ENCODE results near the gene PRRC2A. TPM values are rescaled to one million over a fixed set of nuclear protein-coding genes. Genes with fewer than 3 reads are reported as not detected.

Gene PRRC2A
- total and polyA plus RNA-seq, 2 donors = 53.7 to 115 TPM

DNA sequence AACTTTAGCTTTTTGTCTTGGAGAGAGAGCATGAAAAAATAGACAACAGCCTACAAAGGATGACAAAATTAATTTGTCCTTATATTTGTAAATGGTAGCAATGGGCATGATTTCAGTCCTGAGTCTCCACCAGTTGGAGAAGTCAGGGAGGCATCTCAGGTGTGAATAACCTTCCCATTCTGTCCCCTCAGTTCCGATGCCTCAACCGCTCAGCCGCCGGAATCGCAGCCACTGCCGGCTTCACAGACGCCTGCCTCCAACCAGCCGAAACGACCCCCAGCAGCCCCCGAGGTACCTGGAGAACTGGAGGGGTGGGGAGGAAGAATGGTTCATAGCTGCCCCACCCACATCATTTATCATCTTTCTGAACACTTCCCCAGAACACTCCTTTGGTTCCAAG, 3.6 kb downstream of the PRRC2A start:
- Histone ChIP-seq H3K27ac (ENCODE audit: low read depth) (no peak overlapping the region), H3K36me3 (ENCODE audit: insufficient read depth) (peaks cover 16% of the 10 kb centered on the region), H3K4me3 (ENCODE audit: low read depth, low read length) (no peak overlapping the region), H3K4me1 (ENCODE audit: insufficient read depth) (no peaks in the 10 kb centered on the region)
- WGBS = 93% methylated on average over 10 of the region's 10 CpGs
- DNase-seq (ENCODE audit: extremely low spot score) = no peak

- Histone ChIP-seq H3K4me3 (ENCODE audit: low read depth, low read length) (no peak overlapping the region), H3K4me1 (ENCODE audit: insufficient read depth) (no peaks in the 10 kb centered on the region), H3K36me3 (ENCODE audit: insufficient read depth) (peaks cover 22% of the 10 kb centered on the region), H3K27ac (ENCODE audit: low read depth) (no peak overlapping the region)
- WGBS = 88% methylated on average over 10 of the region's 10 CpGs
- no peak for DNase-seq (ENCODE audit: extremely low spot score)
Observed at GRCh38 chr6:31626952-31627351, 6.4 kb downstream of the PRRC2A start.

DNA sequence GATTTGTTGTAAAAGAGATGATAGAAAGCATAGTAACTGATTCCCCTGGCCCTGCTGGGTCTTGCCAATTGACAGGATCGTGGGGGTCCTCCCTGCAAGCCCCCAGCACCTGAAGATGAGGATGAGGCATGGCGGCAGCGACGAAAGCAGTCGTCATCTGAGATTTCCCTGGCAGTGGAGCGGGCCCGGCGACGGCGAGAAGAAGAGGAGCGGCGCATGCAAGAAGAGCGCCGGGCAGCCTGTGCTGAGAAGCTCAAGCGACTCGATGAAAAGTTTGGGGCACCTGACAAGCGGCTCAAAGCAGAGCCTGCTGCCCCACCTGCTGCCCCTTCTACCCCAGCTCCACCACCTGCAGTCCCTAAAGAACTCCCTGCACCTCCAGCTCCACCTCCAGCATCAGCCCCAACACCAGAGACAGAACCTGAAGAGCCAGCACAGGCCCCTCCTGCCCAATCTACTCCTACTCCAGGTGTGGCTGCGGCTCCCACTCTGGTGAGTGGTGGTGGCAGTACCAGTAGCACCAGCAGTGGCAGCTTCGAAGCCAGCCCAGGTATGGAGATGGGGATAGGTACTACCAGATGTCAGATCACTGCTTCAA, 7.3 kb downstream of the PRRC2A start:
- no peak overlapping the region for H3K4me3 ChIP-seq (ENCODE audit: low read depth, low read length)
- WGBS = 96% methylated on average over 19 of the region's 19 CpGs
- H3K27ac ChIP-seq (ENCODE audit: low read depth) = no peak overlapping the region
- H3K4me1 ChIP-seq (ENCODE audit: insufficient read depth) = no peaks in the 10 kb centered on the region
- DNase-seq (ENCODE audit: extremely low spot score) = no peak
- H3K36me3 ChIP-seq (ENCODE audit: insufficient read depth) = peaks cover 22% of the 10 kb centered on the region

DNA sequence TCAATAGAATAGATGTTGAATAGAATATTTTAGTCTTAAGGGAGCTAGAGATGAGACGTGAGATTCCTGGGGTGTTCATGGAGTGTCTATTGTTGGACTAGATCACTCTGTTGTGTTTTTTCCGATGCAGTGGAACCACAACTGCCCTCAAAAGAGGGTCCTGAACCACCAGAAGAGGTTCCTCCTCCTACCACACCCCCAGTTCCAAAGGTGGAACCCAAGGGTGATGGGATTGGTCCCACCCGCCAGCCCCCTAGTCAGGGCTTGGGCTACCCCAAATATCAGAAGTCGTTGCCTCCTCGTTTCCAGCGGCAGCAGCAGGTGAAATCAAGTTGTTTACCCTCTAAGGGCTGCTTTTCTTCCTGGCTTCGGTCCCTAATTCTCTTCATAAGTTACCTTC, 8.5 kb downstream of the PRRC2A start:
- H3K4me3 ChIP-seq (ENCODE audit: low read depth, low read length) = no peak overlapping the region
- no peak for DNase-seq (ENCODE audit: extremely low spot score)
- H3K36me3 ChIP-seq (ENCODE audit: insufficient read depth) = peaks cover 22% of the 10 kb centered on the region
- 88% methylated on average over 7 of the region's 7 CpGs for WGBS
- no peaks in the 10 kb centered on the region for H3K4me1 ChIP-seq (ENCODE audit: insufficient read depth)
- H3K27ac ChIP-seq (ENCODE audit: low read depth) = no peak overlapping the region

DNA sequence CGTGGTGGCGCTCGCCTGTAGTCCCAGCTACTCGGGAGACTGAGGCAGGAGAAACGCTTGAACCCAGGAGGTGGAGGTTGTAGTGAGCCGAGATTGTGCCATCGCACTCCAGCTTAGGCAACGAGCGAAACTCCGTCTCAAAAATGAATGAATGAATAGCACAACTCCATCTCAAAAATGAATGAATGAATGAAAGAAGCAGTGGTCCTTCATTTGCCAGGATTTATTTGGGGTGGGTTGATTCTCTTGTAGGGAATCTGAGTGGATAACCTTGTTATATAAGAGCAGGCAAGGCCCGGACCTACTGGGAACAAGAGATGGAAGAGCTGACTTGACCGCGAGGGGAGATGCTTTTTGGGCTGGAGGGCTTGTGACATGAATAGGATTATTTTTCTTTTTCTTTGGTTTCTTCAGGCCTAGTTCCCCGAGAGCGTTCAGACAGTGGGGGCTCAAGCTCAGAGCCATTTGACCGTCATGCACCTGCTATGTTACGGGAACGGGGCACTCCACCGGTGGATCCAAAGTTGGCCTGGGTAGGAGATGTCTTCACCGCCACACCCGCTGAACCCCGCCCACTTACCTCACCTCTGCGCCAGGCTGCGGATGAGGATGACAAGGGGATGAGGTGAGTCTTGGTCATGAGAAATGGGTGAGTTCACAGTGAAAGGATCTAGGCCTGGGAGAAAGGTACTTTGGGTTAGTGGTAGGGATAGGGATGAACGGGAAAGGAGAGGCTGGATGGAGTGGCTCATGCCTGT, 9.8 kb downstream of the PRRC2A start:
- 91% methylated on average over 25 of the region's 25 CpGs for WGBS
- no peaks in the 10 kb centered on the region for H3K4me1 ChIP-seq (ENCODE audit: insufficient read depth)
- H3K27ac ChIP-seq (ENCODE audit: low read depth) = no peak overlapping the region
- no peak overlapping the region for H3K4me3 ChIP-seq (ENCODE audit: low read depth, low read length)
- no peak for DNase-seq (ENCODE audit: extremely low spot score)
- H3K36me3 ChIP-seq (ENCODE audit: insufficient read depth) = peaks cover 16% of the 10 kb centered on the region

- Histone ChIP-seq H3K27ac (ENCODE audit: low read depth) (no peak overlapping the region), H3K4me3 (ENCODE audit: low read depth, low read length) (no peak overlapping the region), H3K36me3 (ENCODE audit: insufficient read depth) (peaks cover 11% of the 10 kb centered on the region), H3K4me1 (ENCODE audit: insufficient read depth) (no peaks in the 10 kb centered on the region)
- DNase-seq (ENCODE audit: extremely low spot score) = no peak
- 77% methylated on average over 16 of the region's 16 CpGs for WGBS
Observed at GRCh38 chr6:31631209-31631608, 10.7 kb downstream of the PRRC2A start.

DNA sequence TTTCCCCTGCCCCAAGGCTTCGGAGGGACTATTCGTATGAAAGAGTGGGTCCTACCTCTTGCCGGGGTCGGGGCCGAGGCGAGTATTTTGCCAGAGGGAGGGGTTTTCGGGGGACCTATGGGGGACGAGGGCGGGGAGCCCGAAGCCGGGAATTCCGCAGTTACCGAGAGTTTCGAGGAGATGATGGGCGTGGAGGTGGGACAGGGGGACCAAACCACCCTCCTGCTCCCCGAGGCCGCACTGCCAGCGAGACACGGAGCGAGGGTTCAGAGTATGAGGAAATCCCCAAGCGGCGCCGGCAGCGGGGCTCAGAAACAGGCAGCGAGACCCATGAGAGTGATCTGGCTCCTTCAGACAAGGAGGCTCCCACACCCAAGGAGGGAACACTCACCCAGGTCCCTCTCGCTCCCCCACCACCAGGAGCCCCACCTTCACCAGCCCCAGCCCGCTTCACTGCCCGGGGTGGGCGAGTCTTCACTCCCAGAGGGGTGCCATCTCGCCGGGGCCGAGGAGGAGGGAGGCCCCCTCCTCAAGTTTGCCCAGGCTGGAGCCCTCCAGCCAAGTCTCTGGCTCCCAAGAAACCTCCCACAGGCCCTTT, 11.3 kb downstream of the PRRC2A start:
- 84% methylated on average over 32 of the region's 32 CpGs for WGBS
- Histone ChIP-seq H3K36me3 (ENCODE audit: insufficient read depth) (peaks cover 11% of the 10 kb centered on the region), H3K27ac (ENCODE audit: low read depth) (no peak overlapping the region), H3K4me3 (ENCODE audit: low read depth, low read length) (no peak overlapping the region), H3K4me1 (ENCODE audit: insufficient read depth) (no peaks in the 10 kb centered on the region)
- no peak for DNase-seq (ENCODE audit: extremely low spot score)

DNA sequence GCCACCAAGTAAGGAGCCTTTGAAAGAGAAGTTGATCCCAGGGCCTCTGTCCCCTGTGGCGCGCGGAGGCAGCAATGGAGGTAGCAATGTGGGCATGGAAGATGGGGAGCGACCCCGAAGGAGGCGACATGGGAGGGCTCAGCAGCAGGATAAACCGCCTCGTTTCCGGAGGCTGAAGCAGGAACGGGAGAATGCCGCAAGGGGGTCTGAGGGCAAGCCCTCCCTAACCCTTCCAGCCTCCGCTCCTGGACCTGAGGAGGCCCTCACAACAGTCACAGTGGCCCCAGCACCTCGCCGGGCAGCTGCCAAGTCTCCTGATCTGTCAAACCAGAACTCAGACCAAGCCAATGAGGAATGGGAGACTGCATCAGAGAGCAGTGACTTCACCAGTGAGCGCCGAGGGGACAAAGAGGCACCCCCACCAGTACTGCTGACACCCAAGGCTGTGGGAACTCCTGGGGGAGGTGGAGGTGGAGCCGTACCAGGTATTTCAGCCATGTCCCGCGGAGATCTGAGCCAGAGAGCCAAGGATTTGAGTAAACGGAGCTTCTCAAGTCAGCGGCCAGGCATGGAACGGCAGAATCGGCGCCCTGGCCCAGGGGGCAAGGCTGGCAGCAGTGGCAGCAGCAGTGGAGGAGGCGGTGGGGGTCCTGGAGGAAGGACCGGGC, 11.9 kb downstream of the PRRC2A start:
- no peak overlapping the region for H3K27ac ChIP-seq (ENCODE audit: low read depth)
- WGBS = 88% methylated on average over 26 of the region's 26 CpGs
- no peaks in the 10 kb centered on the region for H3K4me1 ChIP-seq (ENCODE audit: insufficient read depth)
- DNase-seq (ENCODE audit: extremely low spot score) = no peak
- H3K4me3 ChIP-seq (ENCODE audit: low read depth, low read length) = no peak overlapping the region
- H3K36me3 ChIP-seq (ENCODE audit: insufficient read depth) = peaks cover 10% of the 10 kb centered on the region

- no peak overlapping the region for H3K27ac ChIP-seq (ENCODE audit: low read depth)
- WGBS = 90% methylated on average over 7 of the region's 7 CpGs
Observed at GRCh38 chr6:31633447-31633846, 12.9 kb downstream of the PRRC2A start.

GRCh38 chr6:31634131-31634530, 13.6 kb downstream of the PRRC2A start:
- no peaks in the 10 kb centered on the region for H3K4me1 ChIP-seq (ENCODE audit: insufficient read depth)
- peaks cover 10% of the 10 kb centered on the region for H3K36me3 ChIP-seq (ENCODE audit: insufficient read depth)
- H3K27ac ChIP-seq (ENCODE audit: low read depth) = no peak overlapping the region
- 82% methylated on average over 3 of the region's 3 CpGs for WGBS
- no peak for DNase-seq (ENCODE audit: extremely low spot score)
- no peak overlapping the region for H3K4me3 ChIP-seq (ENCODE audit: low read depth, low read length)

More at GRCh38 chr6:31633447-31633846, 12.9 kb downstream of the PRRC2A start:
- no peak for DNase-seq (ENCODE audit: extremely low spot score)
- Histone ChIP-seq H3K36me3 (ENCODE audit: insufficient read depth) (peaks cover 8% of the 10 kb centered on the region), H3K4me1 (ENCODE audit: insufficient read depth) (no peaks in the 10 kb centered on the region), H3K4me3 (ENCODE audit: low read depth, low read length) (no peak overlapping the region)

DNA sequence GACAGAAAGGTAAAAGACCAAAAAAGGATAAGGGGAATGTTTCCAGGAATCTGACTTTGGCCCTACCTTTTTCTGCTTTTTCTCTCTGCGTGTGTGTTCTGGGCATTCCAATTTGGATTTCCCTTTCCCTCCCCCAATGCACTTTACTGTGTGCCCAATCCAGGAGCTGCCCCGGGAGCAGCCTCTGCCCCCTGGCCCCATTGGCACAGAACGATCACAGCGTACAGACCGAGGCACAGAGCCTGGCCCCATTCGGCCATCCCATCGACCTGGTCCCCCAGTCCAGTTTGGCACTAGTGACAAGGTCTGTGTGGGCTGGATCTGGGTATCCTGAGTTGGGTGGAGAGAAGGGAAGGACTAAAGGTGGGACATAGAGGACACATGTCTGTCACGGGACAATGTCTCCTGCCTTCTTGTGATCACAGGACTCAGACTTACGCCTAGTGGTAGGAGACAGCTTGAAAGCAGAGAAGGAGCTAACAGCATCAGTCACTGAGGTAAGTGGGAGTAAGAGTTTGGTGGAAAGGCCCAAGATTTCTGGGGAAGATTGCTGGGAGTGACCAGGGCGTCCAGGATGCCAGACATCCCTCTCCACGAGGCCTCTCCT, 14.6 kb downstream of the PRRC2A start:
- no peak for DNase-seq (ENCODE audit: extremely low spot score)
- Histone ChIP-seq H3K4me3 (ENCODE audit: low read depth, low read length) (no peak overlapping the region), H3K27ac (ENCODE audit: low read depth) (no peak overlapping the region), H3K4me1 (ENCODE audit: insufficient read depth) (no peaks in the 10 kb centered on the region), H3K36me3 (ENCODE audit: insufficient read depth) (peaks cover 8% of the 10 kb centered on the region)
- WGBS = 83% methylated on average over 11 of the region's 11 CpGs

- DNase-seq (ENCODE audit: extremely low spot score) = no peak
- H3K4me3 ChIP-seq (ENCODE audit: low read depth, low read length) = no peak overlapping the region
- no peaks in the 10 kb centered on the region for H3K4me1 ChIP-seq (ENCODE audit: insufficient read depth)
- H3K27ac ChIP-seq (ENCODE audit: low read depth) = no peak overlapping the region
- 79% methylated on average over 27 of the region's 27 CpGs for WGBS
- H3K36me3 ChIP-seq (ENCODE audit: insufficient read depth) = peaks cover 8% of the 10 kb centered on the region
Observed at GRCh38 chr6:31636698-31637596, 16.4 kb downstream of the PRRC2A start.

DNA sequence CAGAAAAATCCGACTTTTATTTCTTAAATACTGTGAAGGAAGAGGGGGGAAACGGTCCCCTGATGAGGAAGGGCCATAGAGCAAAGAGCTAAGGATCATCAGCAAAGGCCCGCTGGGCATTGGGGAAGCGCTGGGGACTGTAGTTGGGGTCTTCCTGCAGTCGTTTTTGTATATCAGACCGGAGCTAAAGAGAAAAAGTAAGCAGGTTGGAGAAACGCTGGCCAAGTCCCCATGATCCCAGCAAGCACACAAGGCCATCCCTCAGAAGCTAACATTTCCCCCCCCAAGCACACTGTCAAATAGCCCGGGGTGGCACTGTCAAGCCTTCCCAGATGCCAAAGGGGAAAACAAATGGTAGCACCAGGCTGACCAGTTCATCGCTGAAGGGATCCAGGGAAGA, 18.5 kb downstream of the PRRC2A start:
- no peak for DNase-seq (ENCODE audit: extremely low spot score)
- Histone ChIP-seq H3K4me1 (ENCODE audit: insufficient read depth) (no peaks in the 10 kb centered on the region), H3K27ac (ENCODE audit: low read depth) (no peak overlapping the region), H3K36me3 (ENCODE audit: insufficient read depth) (peaks cover 8% of the 10 kb centered on the region), H3K4me3 (ENCODE audit: low read depth, low read length) (no peak overlapping the region)
- 80% methylated on average over 9 of the region's 9 CpGs for WGBS
